HG03039 (cell line): ENCODE results near the gene MYO7A.

Source experiments
- ATAC-seq: cut with Tn5 transposase; IDR thresholded peaks from one replicate; pipeline ENCODE4 v1.9.1; 2021; ENCODE audit warnings: mild to moderate bottlenecking, moderate library complexity; ENCODE audit not compliant: unreplicated experiment

The MYO7A gene

GRCh38 chr11:77211594-77212251 is 83.7 kb downstream of the MYO7A start:
- no peak for ATAC-seq

GRCh38 chr11:77212314-77213007 is 84.4 kb downstream of the MYO7A start:
- ATAC-seq, result no peak

- no peak for ATAC-seq
These were observed 85.1 kb downstream of the MYO7A start for GRCh38 chr11:77213029-77213579.

GRCh38 chr11:77213589-77214428 is 85.8 kb downstream of the MYO7A start:
- ATAC-seq, result no peak

GRCh38 chr11:77214557-77214956 is 86.5 kb downstream of the MYO7A start:
- no peak for ATAC-seq

GRCh38 chr11:77215106-77215505 is 87.1 kb downstream of the MYO7A start:
- no peak for ATAC-seq

- ATAC-seq, result no peak
These were observed 89.1 kb downstream of the MYO7A start for GRCh38 chr11:77217156-77217555.

- ATAC-seq, result no peak
These were observed 95.8 kb downstream of the MYO7A start for GRCh38 chr11:77223797-77224196.

- ATAC-seq, result no peak
These were observed 103.0 kb downstream of the MYO7A start for GRCh38 chr11:77230878-77231605.

- ATAC-seq, result no peak
These were observed 103.8 kb downstream of the MYO7A start for GRCh38 chr11:77231800-77232199.

- no peak for ATAC-seq
These were observed 104.2 kb downstream of the MYO7A start for GRCh38 chr11:77232242-77232641.

GRCh38 chr11:77233011-77233410 is 105.0 kb downstream of the MYO7A start:
- no peak for ATAC-seq

- ATAC-seq, result no peak
These were observed 108.9 kb downstream of the MYO7A start for GRCh38 chr11:77236901-77237300.

GRCh38 chr11:77244277-77245027 is 116.4 kb downstream of the MYO7A start:
- ATAC-seq, result no peak

- ATAC-seq, result no peak
These were observed 121.4 kb downstream of the MYO7A start for GRCh38 chr11:77249427-77249826.

- no peak for ATAC-seq
These were observed 123.0 kb downstream of the MYO7A start for GRCh38 chr11:77250881-77251640.

- no peak for ATAC-seq
These were observed 124.7 kb downstream of the MYO7A start for GRCh38 chr11:77252555-77253270.

GRCh38 chr11:77253690-77254089 is 125.6 kb downstream of the MYO7A start:
- ATAC-seq, result no peak

- no peak for ATAC-seq
These were observed 131.6 kb downstream of the MYO7A start for GRCh38 chr11:77259641-77260040.
